Suprapubic skin (tissue), 4 donors: ENCODE data around the gene TEX13A.

ENCODE experiments used
- POLR2A ChIP-seq, 2 donors: fragments of 450-650 bp; IDR thresholded peaks; one replicate each; pipeline ENCODE4 v1.6.1; 2017; ENCODE audit warnings: antibody characterized with exemption in 2 of 2, mild to moderate bottlenecking in 2 of 2, moderate library complexity in 2 of 2
- POLR2AphosphoS5 ChIP-seq, 3 donors: sonication (generic); formaldehyde crosslinking; IDR thresholded peaks; one replicate each; pipeline ENCODE4 v1.6.1; 2017; ENCODE audit warnings: antibody characterized with exemption in 3 of 3
- TF ChIP-seq, protein P1 (sequence below), 2 donors: fragments of 200-600 bp in 1 of 2; fragments of 450-650 bp in 1 of 2; sonication (generic) in 1 of 2; IDR thresholded peaks; one replicate each; pipeline ENCODE4 v1.5.1; 2016 to 2019; ENCODE audit warnings: antibody characterized with exemption in 2 of 2, mild to moderate bottlenecking in 1 of 2, moderate library complexity in 1 of 2

DNA sequence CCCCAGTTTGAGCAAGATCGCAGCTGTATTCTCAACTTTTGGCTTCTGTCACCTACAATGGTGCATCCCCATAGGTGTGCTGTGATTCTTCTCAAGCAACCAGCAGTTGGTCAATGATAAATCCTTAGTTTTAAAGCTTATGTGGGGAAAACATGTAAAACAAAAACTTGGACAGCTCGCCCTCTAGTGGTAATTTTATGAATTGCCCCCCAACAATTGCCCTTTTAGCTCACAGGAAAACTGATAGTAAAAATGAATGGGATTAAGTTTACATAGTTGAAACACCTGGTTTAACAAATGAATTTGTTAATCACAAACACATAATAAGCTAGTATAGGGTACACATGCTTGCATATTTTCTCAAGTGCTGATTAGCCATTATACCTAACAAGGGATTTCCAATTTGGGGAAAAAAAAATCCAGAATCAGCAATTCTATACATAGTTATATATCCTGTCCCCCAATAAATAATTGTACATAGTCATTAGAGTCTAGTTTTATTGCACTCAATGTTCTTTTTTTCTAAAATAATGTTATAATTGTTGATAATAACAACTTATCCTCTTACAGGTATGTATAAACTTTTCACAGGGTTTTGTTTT, 30.1 kb downstream of the TEX13A start:
- TF ChIP-seq, protein P1, sequence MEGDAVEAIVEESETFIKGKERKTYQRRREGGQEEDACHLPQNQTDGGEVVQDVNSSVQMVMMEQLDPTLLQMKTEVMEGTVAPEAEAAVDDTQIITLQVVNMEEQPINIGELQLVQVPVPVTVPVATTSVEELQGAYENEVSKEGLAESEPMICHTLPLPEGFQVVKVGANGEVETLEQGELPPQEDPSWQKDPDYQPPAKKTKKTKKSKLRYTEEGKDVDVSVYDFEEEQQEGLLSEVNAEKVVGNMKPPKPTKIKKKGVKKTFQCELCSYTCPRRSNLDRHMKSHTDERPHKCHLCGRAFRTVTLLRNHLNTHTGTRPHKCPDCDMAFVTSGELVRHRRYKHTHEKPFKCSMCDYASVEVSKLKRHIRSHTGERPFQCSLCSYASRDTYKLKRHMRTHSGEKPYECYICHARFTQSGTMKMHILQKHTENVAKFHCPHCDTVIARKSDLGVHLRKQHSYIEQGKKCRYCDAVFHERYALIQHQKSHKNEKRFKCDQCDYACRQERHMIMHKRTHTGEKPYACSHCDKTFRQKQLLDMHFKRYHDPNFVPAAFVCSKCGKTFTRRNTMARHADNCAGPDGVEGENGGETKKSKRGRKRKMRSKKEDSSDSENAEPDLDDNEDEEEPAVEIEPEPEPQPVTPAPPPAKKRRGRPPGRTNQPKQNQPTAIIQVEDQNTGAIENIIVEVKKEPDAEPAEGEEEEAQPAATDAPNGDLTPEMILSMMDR (IDR thresholded peaks at IDR 0.05) = peak; percentile 46 to 47
- TF ChIP-seq POLR2AphosphoS5 (IDR thresholded peaks at IDR 0.05) (no peak), POLR2A (IDR thresholded peaks at IDR 0.05) (no peak)
